Mucosa of rectum (tissue), 2 donors: ENCODE data around the gene SHC3.

Source experiments
- H3K27ac ChIP-seq, 2 donors: one replicate each; pipeline ENCODE4 v1.7.0; 2013; ENCODE audit warnings: inconsistent platforms in 2 of 2, low read depth in 2 of 2, low read length in 2 of 2
- H3K27me3 ChIP-seq, 2 donors: one replicate each; pipeline ENCODE4 v1.7.0; 2013; ENCODE audit warnings: low read length in 2 of 2; ENCODE audit not compliant: control insufficient read depth in 2 of 2, insufficient read depth in 2 of 2
- H3K36me3 ChIP-seq, 2 donors: one replicate each; pipeline ENCODE4 v1.7.0; 2013; ENCODE audit warnings: low read length in 2 of 2; ENCODE audit not compliant: control insufficient read depth in 2 of 2, insufficient read depth in 2 of 2
- H3K4me1 ChIP-seq, 2 donors: one replicate each; pipeline ENCODE4 v1.7.0; 2013; ENCODE audit warnings: low read length in 2 of 2, mild to moderate bottlenecking in 1 of 2; ENCODE audit not compliant: control insufficient read depth in 2 of 2, insufficient read depth in 2 of 2
- H3K4me3 ChIP-seq, 2 donors: one replicate each; pipeline ENCODE4 v1.7.0; 2013; ENCODE audit warnings: low read length in 2 of 2
- H3K9ac ChIP-seq, 2 donors: one replicate each; pipeline ENCODE4 v1.7.0; 2013; ENCODE audit warnings: low read length in 2 of 2, low read depth in 1 of 2, mild to moderate bottlenecking in 1 of 2
- H3K9me3 ChIP-seq, 2 donors: one replicate each; pipeline ENCODE4 v1.7.0; 2013; ENCODE audit warnings: low read length in 2 of 2; ENCODE audit not compliant: control insufficient read depth in 2 of 2
- donor health status: healthy.
- donor health status: Normal muscosa, but diverticular disease.

The SHC3 gene

DNA sequence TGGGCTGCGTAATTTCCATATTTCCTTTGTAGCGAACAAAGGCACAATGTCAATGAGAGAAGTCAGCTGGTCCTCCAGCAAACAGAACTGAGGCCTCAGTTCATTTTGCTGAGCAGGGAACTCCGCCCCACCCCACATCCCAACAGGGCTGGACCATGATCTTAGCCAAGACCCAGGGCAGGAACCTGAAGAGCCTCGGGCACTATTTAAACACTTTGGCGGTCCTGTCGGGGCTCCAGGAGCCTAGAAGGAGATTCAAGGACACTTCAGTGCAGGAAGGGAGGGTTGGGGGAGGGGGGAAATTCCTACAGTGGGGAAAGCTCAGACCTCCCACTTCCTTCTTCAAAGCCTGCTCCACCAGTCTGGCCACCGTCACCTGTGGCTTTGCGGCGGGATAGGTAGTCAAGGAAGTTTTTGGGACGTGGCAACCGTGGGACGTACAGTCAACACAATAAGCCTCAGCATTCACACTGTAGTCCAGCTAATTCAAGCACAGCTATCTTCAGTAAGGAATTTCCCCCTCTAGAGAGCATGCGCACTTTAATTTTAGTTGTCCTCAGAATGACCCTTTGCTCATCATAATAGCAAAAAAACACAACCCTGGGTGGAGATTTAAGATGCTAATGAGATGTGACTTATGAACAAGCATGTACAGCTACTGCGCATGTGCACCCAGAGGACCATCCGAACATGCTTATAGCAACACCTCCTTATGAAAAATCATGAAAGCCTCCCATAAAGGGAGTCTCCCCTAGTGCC lies 156.4 kb downstream of the SHC3 start:
- peak overlapping the region; percentile 43 to 63 for H3K27ac ChIP-seq
- H3K27me3 ChIP-seq: no peaks in the 10 kb centered on the region
- no peaks in the 10 kb centered on the region for H3K9me3 ChIP-seq
- no peaks in the 10 kb centered on the region for H3K36me3 ChIP-seq
- no peak overlapping the region for H3K4me3 ChIP-seq
- no peak overlapping the region for H3K9ac ChIP-seq
- H3K4me1 ChIP-seq: peaks cover 3 to 9% of the 10 kb centered on the region in 2 donors

DNA sequence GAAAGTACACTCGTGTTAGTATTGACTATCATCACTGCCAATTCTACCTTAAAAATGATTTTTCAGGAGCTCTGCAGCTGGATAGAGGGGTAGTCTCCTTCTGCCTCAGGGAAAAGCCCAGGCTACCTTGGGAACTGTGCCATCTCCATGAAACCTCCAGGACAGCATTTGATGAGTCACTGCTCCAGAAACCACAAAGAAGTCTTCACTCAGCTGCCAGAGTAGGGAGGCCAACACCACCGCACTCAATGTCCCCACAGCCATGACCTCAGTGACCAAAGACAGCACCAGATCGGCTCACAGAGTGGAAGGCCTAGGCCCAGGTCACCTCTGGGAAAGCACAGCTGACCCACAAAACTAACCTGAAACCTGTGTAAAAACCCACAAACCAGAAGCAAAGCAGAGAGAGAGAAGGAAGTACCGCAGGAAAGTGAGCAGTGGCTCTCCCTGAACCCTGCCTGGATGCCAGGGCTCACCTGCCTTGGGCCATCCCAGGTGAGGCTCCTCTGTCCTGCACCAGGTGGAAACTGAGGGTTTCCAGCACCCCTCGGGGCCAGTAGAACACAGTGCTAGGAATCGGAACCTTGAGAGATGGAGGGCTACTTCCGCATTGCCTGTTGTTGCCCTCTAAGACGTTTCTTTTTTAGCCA lies 157.3 kb downstream of the SHC3 start:
- no peaks in the 10 kb centered on the region for H3K36me3 ChIP-seq
- H3K27ac ChIP-seq: peak overlapping the region in 1 of 2 donors; percentile 63

GRCh38 chr9:89020754-89021153 lies 157.9 kb downstream of the SHC3 start:
- Histone ChIP-seq H3K27ac (no peak overlapping the region), H3K36me3 (no peaks in the 10 kb centered on the region), H3K9me3 (no peaks in the 10 kb centered on the region), H3K4me1 (peaks cover 3 to 9% of the 10 kb centered on the region in 2 donors), H3K4me3 (no peak overlapping the region), H3K27me3 (no peaks in the 10 kb centered on the region), H3K9ac (no peak overlapping the region)

More for the DNA sequence above, 157.3 kb downstream of the SHC3 start:
- H3K4me1 ChIP-seq: peaks cover 3 to 9% of the 10 kb centered on the region in 2 donors
- H3K9me3 ChIP-seq: no peaks in the 10 kb centered on the region
- H3K27me3 ChIP-seq: no peaks in the 10 kb centered on the region
- H3K9ac ChIP-seq: no peak overlapping the region
- no peak overlapping the region for H3K4me3 ChIP-seq

GRCh38 chr9:89015336-89015735 lies 163.3 kb downstream of the SHC3 start:
- Histone ChIP-seq H3K9me3 (no peaks in the 10 kb centered on the region), H3K4me1 (no peaks in the 10 kb centered on the region), H3K4me3 (no peak overlapping the region)

DNA sequence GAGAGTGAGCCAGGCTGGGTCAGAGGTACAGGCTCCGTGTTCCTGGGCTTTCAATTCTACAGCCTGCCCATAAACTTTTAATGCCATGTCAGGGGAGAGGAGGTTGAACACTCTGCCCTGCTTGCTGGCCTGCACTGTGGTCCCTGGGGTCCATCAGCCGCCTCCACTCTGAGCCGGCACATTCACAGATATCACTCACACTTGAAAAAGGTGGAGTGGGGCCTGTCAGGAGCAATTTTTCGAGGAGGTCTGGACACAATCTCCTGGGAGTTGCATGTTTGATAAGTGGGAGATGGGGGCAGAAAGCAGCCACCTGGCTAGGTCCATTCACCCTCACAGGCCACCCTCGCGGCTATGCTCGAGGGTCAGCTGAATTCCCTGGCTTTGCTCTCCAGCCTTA lies 164.5 kb downstream of the SHC3 start:
- Histone ChIP-seq H3K27me3 (no peaks in the 10 kb centered on the region), H3K4me3 (no peak overlapping the region), H3K36me3 (no peaks in the 10 kb centered on the region), H3K4me1 (no peaks in the 10 kb centered on the region), H3K9ac (no peak overlapping the region), H3K27ac (no peak overlapping the region), H3K9me3 (no peaks in the 10 kb centered on the region)

More at GRCh38 chr9:89015336-89015735, 163.3 kb downstream of the SHC3 start:
- no peaks in the 10 kb centered on the region for H3K36me3 ChIP-seq
- H3K27ac ChIP-seq: no peak overlapping the region
- H3K27me3 ChIP-seq: no peaks in the 10 kb centered on the region
- no peak overlapping the region for H3K9ac ChIP-seq

- no peaks in the 10 kb centered on the region for H3K4me1 ChIP-seq
- no peaks in the 10 kb centered on the region for H3K9me3 ChIP-seq
- H3K4me3 ChIP-seq: no peak overlapping the region
- no peak overlapping the region for H3K9ac ChIP-seq
- H3K36me3 ChIP-seq: no peaks in the 10 kb centered on the region
- H3K27me3 ChIP-seq: no peaks in the 10 kb centered on the region
- H3K27ac ChIP-seq: no peak overlapping the region
Measured at GRCh38 chr9:89013660-89014059, 165.0 kb downstream of the SHC3 start.

- H3K4me3 ChIP-seq: no peak overlapping the region
- no peak overlapping the region for H3K27ac ChIP-seq
- no peaks in the 10 kb centered on the region for H3K36me3 ChIP-seq
- no peaks in the 10 kb centered on the region for H3K4me1 ChIP-seq
- H3K27me3 ChIP-seq: no peaks in the 10 kb centered on the region
- no peak overlapping the region for H3K9ac ChIP-seq
- H3K9me3 ChIP-seq: no peaks in the 10 kb centered on the region
Measured at GRCh38 chr9:89012294-89013042, 166.2 kb downstream of the SHC3 start.

GRCh38 chr9:89011683-89012082 lies 166.9 kb downstream of the SHC3 start:
- H3K9ac ChIP-seq: no peak overlapping the region
- H3K27ac ChIP-seq: no peak overlapping the region
- H3K4me1 ChIP-seq: no peaks in the 10 kb centered on the region
- H3K27me3 ChIP-seq: no peaks in the 10 kb centered on the region
- H3K9me3 ChIP-seq: no peaks in the 10 kb centered on the region
- H3K4me3 ChIP-seq: no peak overlapping the region
- no peaks in the 10 kb centered on the region for H3K36me3 ChIP-seq

- Histone ChIP-seq H3K9me3 (no peaks in the 10 kb centered on the region), H3K36me3 (no peaks in the 10 kb centered on the region), H3K9ac (no peak overlapping the region), H3K27ac (no peak overlapping the region), H3K27me3 (no peaks in the 10 kb centered on the region), H3K4me1 (no peaks in the 10 kb centered on the region), H3K4me3 (no peak overlapping the region)
Measured at GRCh38 chr9:89010526-89011111, 168.0 kb downstream of the SHC3 start.

- no peak overlapping the region for H3K9ac ChIP-seq
- H3K9me3 ChIP-seq: no peaks in the 10 kb centered on the region
- no peak overlapping the region for H3K27ac ChIP-seq
- H3K36me3 ChIP-seq: no peaks in the 10 kb centered on the region
- H3K27me3 ChIP-seq: no peaks in the 10 kb centered on the region
- no peaks in the 10 kb centered on the region for H3K4me1 ChIP-seq
- H3K4me3 ChIP-seq: no peak overlapping the region
Measured at GRCh38 chr9:89010056-89010455, 168.6 kb downstream of the SHC3 start.
